Esophagus squamous epithelium (tissue), 5 donors: ENCODE results near the gene CRHBP. TPM values are rescaled to one million over a fixed set of nuclear protein-coding genes. Genes with fewer than 3 reads are reported as not detected.

Experiments
- DNase-seq: peaks from one replicate; lab custom pipeline; 2025; lab: John Stamatoyannopoulos, UW
- H3K27ac ChIP-seq, 4 donors: fragments of 200-600 bp; sonication (generic); one replicate each; pipeline ENCODE4 v1.5.1; 2016 to 2019; ENCODE audit warnings: mild to moderate bottlenecking in 1 of 4
- H3K27me3 ChIP-seq, 4 donors: fragments of 200-600 bp; sonication (generic); 1 replicate in 3 of 4; 2 replicates in 1 of 4; pipeline versions ENCODE4 v1.5.1 to v1.6.0; 2017 to 2021; ENCODE audit warnings: antibody characterized with exemption in 1 of 4
- H3K36me3 ChIP-seq, 3 donors: fragments of 200-600 bp; sonication (generic); one replicate each; pipeline ENCODE4 v1.5.1; 2016 to 2019
- H3K4me1 ChIP-seq, 3 donors: fragments of 200-600 bp; sonication (generic); one replicate each; pipeline ENCODE4 v1.5.1; 2017 to 2019
- H3K4me3 ChIP-seq, 4 donors: fragments of 200-600 bp; sonication (generic); 1 replicate in 3 of 4; 2 replicates in 1 of 4; pipeline ENCODE4 v1.5.1; 2016 to 2019; ENCODE audit warnings: mild to moderate bottlenecking in 2 of 4, moderate library complexity in 1 of 4
- H3K9me3 ChIP-seq, 3 donors: fragments of 200-600 bp; sonication (generic); one replicate each; pipeline ENCODE4 v1.5.1; 2016 to 2019
- POLR2A ChIP-seq, 4 donors: fragments of 450-650 bp; IDR thresholded peaks; one replicate each; pipeline ENCODE4 v1.6.1; 2017; ENCODE audit warnings: antibody characterized with exemption in 4 of 4, mild to moderate bottlenecking in 4 of 4, moderate library complexity in 3 of 4
- WGBS, 2 donors: methylation state at CpG; one replicate each; pipeline ENCODE4 v1.1.5; 2018; 5-methylcytosine and 5-hydroxymethylcytosine counted together
- intact Hi-C: fragments of 100-400 bp; cut with DNase I; formaldehyde crosslinking; loops from one replicate; pipeline ENCODE4 v1.15.0; 2022
- small RNA-seq, 4 donors: library from RNA; depleted of rRNA; stranded (forward); fragments of <200 nt; gene quantifications; one replicate each; pipeline ENCODE3, GENCODE V24; 2016
- total RNA-seq, 4 donors: library from RNA; depleted of rRNA; stranded (reverse); fragments of >200 nt; gene quantifications; one replicate each; pipeline ENCODE4 v1.1.0, GENCODE V29; 2016
- TF ChIP-seq, protein P1 (sequence below), 6 experiments: fragments of 450-650 bp in 4 of 6; fragments of 200-600 bp in 2 of 6; sonication (generic) in 2 of 6; IDR thresholded peaks; one replicate each; pipeline ENCODE4 v1.5.1; 2016 to 2019; ENCODE audit warnings: antibody characterized with exemption in 6 of 6, mild to moderate bottlenecking in 4 of 6, moderate library complexity in 4 of 6
- donor health status: DM: yes; HTN: yes; CAD: no.

CRHBP gene
- total RNA-seq, 4 donors from 2014 or later, result 1.1 TPM; not detected in 3

DNA sequence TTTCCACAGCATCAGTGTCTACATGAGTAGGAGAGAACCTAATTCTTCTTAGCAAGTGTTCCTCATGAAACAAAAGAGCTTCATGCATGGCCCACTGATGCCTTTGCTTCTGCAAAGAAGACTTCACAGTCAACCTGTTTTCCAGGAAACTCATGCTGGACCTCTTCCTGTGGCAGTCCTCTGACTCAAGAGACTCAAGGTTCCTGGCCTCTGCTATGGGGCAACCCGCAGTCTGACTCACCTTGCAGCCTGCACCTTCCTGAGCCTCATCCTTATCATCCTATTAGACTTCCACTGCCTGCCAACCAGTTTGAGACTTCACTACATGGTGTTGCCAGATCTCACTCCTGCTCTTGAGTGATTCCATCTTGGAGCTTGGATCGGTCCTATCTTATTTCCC is 59.8 kb downstream of the CRHBP start:
- intact Hi-C loops, result no loop called here
- Histone ChIP-seq H3K4me1 (no peaks in the 10 kb centered on the region), H3K4me3 (no peak overlapping the region), H3K27ac (no peak overlapping the region), H3K9me3 (no peaks in the 10 kb centered on the region), H3K36me3 (no peaks in the 10 kb centered on the region), H3K27me3 (peaks cover 0 to 17% (median 0%) of the 10 kb centered on the region in 4 donors)
- TF ChIP-seq, protein P1, sequence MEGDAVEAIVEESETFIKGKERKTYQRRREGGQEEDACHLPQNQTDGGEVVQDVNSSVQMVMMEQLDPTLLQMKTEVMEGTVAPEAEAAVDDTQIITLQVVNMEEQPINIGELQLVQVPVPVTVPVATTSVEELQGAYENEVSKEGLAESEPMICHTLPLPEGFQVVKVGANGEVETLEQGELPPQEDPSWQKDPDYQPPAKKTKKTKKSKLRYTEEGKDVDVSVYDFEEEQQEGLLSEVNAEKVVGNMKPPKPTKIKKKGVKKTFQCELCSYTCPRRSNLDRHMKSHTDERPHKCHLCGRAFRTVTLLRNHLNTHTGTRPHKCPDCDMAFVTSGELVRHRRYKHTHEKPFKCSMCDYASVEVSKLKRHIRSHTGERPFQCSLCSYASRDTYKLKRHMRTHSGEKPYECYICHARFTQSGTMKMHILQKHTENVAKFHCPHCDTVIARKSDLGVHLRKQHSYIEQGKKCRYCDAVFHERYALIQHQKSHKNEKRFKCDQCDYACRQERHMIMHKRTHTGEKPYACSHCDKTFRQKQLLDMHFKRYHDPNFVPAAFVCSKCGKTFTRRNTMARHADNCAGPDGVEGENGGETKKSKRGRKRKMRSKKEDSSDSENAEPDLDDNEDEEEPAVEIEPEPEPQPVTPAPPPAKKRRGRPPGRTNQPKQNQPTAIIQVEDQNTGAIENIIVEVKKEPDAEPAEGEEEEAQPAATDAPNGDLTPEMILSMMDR (IDR thresholded peaks at IDR 0.05), result no peak
- TF ChIP-seq POLR2A (IDR thresholded peaks at IDR 0.05), result no peak
- WGBS, 2 donors, result 85 to 90% methylated on average over 2 of the region's 2 CpGs
- no peak for DNase-seq

DNA sequence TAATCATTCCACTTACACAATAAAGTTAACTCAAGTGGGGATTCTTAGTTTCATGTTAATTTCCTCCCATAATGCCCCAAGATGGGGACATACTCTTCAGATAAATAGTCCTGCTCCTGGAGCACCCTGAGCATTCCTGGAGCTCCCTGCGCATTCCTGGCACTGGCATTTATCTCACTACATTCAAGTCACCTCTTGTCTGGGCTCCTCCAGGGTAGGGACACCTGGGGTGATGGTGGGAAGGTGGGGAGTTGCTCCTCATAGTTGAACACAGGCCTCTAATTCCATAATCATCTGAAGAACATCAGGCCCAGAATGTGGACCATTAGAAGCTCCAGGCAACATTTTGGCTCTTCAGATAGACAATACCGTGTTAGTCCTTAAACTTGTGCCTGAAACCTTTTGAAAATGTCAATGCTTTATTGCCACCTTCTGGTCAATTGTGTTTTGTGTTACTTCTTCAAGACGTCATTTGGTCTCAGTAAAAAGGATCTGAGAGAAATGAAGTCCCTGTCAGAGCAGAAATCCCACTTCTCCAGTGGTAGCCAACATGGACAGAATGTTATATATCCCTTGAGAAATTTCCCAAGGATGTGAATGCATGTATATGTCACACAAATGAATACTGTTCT is 63.2 kb downstream of the CRHBP start:
- no peak for DNase-seq
- no peaks in the 10 kb centered on the region for H3K9me3 ChIP-seq
- no peaks in the 10 kb centered on the region for H3K36me3 ChIP-seq
- H3K4me1 ChIP-seq, result no peaks in the 10 kb centered on the region
- no peak for TF ChIP-seq POLR2A (IDR thresholded peaks at IDR 0.05)
- TF ChIP-seq, protein P1 (IDR thresholded peaks at IDR 0.05), result peak in 2 of 6 experiments; percentile 12 to 36
- WGBS, 2 donors, result 24 to 34% methylated on average over 3 of the region's 3 CpGs
- peaks cover 0 to 36% (median 0%) of the 10 kb centered on the region in 4 donors for H3K27me3 ChIP-seq
- no peak overlapping the region for H3K27ac ChIP-seq
- no peak overlapping the region for H3K4me3 ChIP-seq
- intact Hi-C loops, result no loop called here

DNA sequence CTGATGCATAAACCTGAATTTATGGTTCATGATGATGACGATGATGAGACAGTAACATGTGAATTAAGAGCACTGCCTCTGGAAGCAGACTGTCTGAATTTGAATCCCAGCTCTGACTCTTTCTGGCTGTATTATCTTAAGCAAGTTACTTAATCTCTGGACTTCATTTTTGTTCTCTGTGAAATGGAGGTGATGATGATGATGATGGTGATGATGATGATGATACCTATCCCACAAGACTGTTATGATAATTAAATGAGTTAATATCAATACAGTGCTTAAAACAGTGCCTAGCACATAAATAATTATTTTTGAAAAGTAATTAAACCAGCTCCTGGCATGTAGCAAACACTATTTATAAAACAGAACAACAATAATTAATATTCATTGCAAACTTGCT is 64.1 kb downstream of the CRHBP start:
- intact Hi-C loops, result no loop called here
- H3K27ac ChIP-seq, result no peak overlapping the region
- peaks cover 0 to 37% (median 0%) of the 10 kb centered on the region in 4 donors for H3K27me3 ChIP-seq
- H3K4me3 ChIP-seq, result no peak overlapping the region
- no peaks in the 10 kb centered on the region for H3K36me3 ChIP-seq
- TF ChIP-seq POLR2A (IDR thresholded peaks at IDR 0.05), result no peak
- TF ChIP-seq, protein P1 (IDR thresholded peaks at IDR 0.05), result no peak
- DNase-seq, result no peak
- WGBS, 2 donors, result 68 to 91% methylated on average over 1 of the region's 1 CpG
- H3K9me3 ChIP-seq, result no peaks in the 10 kb centered on the region
- H3K4me1 ChIP-seq, result no peaks in the 10 kb centered on the region

DNA sequence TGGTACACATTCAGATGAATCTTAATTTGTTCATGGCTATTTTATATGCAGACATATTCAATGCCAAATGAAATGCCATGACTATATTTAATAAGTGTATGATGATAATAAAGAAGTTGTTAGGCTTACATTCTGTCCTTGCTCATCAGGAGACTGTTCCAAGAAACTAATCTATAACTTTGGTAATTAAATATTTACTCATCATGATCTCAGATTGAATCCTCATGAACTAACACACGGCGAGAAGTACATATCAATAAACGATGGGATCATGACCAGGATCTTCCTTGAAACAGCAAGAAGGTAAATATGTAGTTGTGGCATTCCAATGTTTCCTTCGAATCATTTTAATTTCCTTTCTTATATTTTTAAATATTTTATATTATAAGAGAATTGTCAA is 64.8 kb downstream of the CRHBP start:
- TF ChIP-seq, protein P1 (IDR thresholded peaks at IDR 0.05), result no peak
- TF ChIP-seq POLR2A (IDR thresholded peaks at IDR 0.05), result no peak
- Histone ChIP-seq H3K4me3 (no peak overlapping the region), H3K27ac (no peak overlapping the region), H3K36me3 (no peaks in the 10 kb centered on the region), H3K27me3 (peaks cover 0 to 43% (median 0%) of the 10 kb centered on the region in 4 donors), H3K9me3 (no peaks in the 10 kb centered on the region), H3K4me1 (no peaks in the 10 kb centered on the region)
- intact Hi-C loops, result no loop called here
- 59 to 73% methylated on average over 4 of the region's 4 CpGs for WGBS, 2 donors
- no peak for DNase-seq

Small RNA genes within 50 kb of the gene (small RNA-seq; reads per million reads assigned to genes)
- 0 reads per million in 4 donors for gene RNU6ATAC36P

Other genes starting within 250 kb of the CRHBP start
- 10 to 100 TPM in 1 of 4 donors, 1 to 10 TPM in 2, under 1 TPM in 1; 0.38 to 13.0 (median 4.9) TPM for gene F2R, start 236.9 kb upstream of the CRHBP start, total RNA-seq
- 10 to 100 TPM in 2 of 4 donors, 1 to 10 TPM in 2; 9.0 to 15.8 (median 11.8) TPM for gene F2RL1, start 134.0 kb upstream of the CRHBP start, total RNA-seq
- gene S100Z, start 103.0 kb upstream of the CRHBP start, total RNA-seq, result under 1 TPM in 1 of 4 donors, not detected in 3; 0.53 TPM
- gene AGGF1, start 77.4 kb downstream of the CRHBP start, total RNA-seq, result 10 to 100 TPM; 12.0 to 20.1 (median 16.4) TPM
- gene ZBED3, start 134.2 kb downstream of the CRHBP start, total RNA-seq, result 1 to 10 TPM in 2 of 4 donors, under 1 TPM in 2; 0.47 to 4.6 (median 1.2) TPM